ENCODE data around the gene VIP. TPM values are rescaled to one million over a fixed set of nuclear protein-coding genes. Genes with fewer than 3 reads are reported as not detected.

The VIP gene
- total and polyA plus RNA-seq, 2 of the 13 experiments (the other 11 are each of a cell fraction or from before 2014, with no cell fraction given): not detected

DNA sequence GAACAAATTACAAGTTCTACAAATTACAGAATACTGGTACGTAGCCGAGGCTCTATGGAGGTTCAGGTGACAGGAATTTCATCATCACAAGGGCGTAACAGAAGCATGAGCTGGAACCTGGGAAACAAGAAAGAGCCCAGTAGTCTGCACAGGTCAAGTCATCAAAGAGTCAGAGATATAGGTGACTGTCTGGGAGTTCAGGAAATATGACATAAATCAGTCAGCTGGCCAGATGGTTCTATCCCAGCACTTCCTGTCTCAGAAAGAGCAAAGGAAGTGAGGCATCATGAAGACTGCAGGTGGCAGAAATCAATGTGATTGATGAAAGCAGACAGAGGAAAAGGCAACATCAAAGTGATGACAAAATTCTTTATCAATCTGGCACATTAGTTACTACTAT, 29.6 kb upstream of the VIP start (continued):
- TF ChIP-seq, protein P1, sequence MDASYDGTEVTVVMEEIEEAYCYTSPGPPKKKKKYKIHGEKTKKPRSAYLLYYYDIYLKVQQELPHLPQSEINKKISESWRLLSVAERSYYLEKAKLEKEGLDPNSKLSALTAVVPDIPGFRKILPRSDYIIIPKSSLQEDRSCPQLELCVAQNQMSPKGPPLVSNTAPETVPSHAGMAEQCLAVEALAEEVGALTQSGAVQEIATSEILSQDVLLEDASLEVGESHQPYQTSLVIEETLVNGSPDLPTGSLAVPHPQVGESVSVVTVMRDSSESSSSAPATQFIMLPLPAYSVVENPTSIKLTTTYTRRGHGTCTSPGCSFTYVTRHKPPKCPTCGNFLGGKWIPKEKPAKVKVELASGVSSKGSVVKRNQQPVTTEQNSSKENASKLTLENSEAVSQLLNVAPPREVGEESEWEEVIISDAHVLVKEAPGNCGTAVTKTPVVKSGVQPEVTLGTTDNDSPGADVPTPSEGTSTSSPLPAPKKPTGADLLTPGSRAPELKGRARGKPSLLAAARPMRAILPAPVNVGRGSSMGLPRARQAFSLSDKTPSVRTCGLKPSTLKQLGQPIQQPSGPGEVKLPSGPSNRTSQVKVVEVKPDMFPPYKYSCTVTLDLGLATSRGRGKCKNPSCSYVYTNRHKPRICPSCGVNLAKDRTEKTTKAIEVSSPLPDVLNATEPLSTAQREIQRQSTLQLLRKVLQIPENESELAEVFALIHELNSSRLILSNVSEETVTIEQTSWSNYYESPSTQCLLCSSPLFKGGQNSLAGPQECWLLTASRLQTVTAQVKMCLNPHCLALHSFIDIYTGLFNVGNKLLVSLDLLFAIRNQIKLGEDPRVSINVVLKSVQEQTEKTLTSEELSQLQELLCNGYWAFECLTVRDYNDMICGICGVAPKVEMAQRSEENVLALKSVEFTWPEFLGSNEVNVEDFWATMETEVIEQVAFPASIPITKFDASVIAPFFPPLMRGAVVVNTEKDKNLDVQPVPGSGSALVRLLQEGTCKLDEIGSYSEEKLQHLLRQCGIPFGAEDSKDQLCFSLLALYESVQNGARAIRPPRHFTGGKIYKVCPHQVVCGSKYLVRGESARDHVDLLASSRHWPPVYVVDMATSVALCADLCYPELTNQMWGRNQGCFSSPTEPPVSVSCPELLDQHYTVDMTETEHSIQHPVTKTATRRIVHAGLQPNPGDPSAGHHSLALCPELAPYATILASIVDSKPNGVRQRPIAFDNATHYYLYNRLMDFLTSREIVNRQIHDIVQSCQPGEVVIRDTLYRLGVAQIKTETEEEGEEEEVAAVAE (CRISPR knock-in tag; IDR thresholded peaks at IDR 0.05; ENCODE audit: borderline replicate concordance): no peak
- TF ChIP-seq, protein P2, sequence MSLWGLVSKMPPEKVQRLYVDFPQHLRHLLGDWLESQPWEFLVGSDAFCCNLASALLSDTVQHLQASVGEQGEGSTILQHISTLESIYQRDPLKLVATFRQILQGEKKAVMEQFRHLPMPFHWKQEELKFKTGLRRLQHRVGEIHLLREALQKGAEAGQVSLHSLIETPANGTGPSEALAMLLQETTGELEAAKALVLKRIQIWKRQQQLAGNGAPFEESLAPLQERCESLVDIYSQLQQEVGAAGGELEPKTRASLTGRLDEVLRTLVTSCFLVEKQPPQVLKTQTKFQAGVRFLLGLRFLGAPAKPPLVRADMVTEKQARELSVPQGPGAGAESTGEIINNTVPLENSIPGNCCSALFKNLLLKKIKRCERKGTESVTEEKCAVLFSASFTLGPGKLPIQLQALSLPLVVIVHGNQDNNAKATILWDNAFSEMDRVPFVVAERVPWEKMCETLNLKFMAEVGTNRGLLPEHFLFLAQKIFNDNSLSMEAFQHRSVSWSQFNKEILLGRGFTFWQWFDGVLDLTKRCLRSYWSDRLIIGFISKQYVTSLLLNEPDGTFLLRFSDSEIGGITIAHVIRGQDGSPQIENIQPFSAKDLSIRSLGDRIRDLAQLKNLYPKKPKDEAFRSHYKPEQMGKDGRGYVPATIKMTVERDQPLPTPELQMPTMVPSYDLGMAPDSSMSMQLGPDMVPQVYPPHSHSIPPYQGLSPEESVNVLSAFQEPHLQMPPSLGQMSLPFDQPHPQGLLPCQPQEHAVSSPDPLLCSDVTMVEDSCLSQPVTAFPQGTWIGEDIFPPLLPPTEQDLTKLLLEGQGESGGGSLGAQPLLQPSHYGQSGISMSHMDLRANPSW (CRISPR knock-in tag; IDR thresholded peaks at IDR 0.05; ENCODE audit: borderline replicate concordance): no peak
- TF ChIP-seq, protein P3, sequence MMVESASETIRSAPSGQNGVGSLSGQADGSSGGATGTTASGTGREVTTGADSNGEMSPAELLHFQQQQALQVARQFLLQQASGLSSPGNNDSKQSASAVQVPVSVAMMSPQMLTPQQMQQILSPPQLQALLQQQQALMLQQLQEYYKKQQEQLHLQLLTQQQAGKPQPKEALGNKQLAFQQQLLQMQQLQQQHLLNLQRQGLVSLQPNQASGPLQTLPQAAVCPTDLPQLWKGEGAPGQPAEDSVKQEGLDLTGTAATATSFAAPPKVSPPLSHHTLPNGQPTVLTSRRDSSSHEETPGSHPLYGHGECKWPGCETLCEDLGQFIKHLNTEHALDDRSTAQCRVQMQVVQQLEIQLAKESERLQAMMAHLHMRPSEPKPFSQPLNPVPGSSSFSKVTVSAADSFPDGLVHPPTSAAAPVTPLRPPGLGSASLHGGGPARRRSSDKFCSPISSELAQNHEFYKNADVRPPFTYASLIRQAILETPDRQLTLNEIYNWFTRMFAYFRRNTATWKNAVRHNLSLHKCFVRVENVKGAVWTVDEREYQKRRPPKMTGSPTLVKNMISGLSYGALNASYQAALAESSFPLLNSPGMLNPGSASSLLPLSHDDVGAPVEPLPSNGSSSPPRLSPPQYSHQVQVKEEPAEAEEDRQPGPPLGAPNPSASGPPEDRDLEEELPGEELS (CRISPR knock-in tag; IDR thresholded peaks at IDR 0.05): no peak
- TF ChIP-seq KDM6A (CRISPR knock-in tag; IDR thresholded peaks at IDR 0.05; ENCODE audit: low read depth) (no peak), ZNF124 (CRISPR knock-in tag; IDR thresholded peaks at IDR 0.05) (no peak), DR1 (CRISPR knock-in tag; IDR thresholded peaks at IDR 0.05) (no peak)
